B cell (primary cell): ENCODE results near the gene CREBBP. TPM values are rescaled to one million over a fixed set of nuclear protein-coding genes. Genes with fewer than 3 reads are reported as not detected.

Experiments used
- ATAC-seq: fragments of 200-7000 bp; cut with Tn5 transposase; one replicate; pipeline ENCODE4 v1.10.0; 2021; ENCODE audit warnings: low read depth, mild to moderate bottlenecking, moderate number of reproducible peaks, moderate library complexity
- CTCF ChIA-PET: fragments of 350-600 bp; sonication (Branson Sonifier 250); formaldehyde crosslinking; loops from one replicate; lab custom pipeline; 2021; ENCODE audit warnings: antibody characterized with exemption, inconsistent platforms; lab: Charles Lee
- POLR2A ChIA-PET: fragments of 350-600 bp; sonication (Branson Sonifier 250); formaldehyde crosslinking; loops from one replicate; lab custom pipeline; 2021; ENCODE audit warnings: antibody characterized with exemption; lab: Charles Lee
- DNase-seq: peaks from one replicate; pipeline ENCODE4 v3.0.0; 2013
- H2AFZ ChIP-seq: 2 replicates; pipeline ENCODE4 v1.6.1; 2012; ENCODE audit warnings: mild to moderate bottlenecking, low read depth, low read length; ENCODE audit not compliant: insufficient read depth, poor library complexity, severe bottlenecking
- H3K27ac ChIP-seq, 2 donors: 1 replicate in 1 of 2; 2 replicates in 1 of 2; pipeline ENCODE4 v1.5.1; 2012 to 2013; ENCODE audit warnings: low read length in 2 of 2, mild to moderate bottlenecking in 2 of 2, moderate library complexity in 1 of 2
- H3K27me3 ChIP-seq, 4 experiments: fragments of 200-600 bp in 1 of 4; sonication (generic) in 1 of 4; replicated peaks in 1 of 4; 1 replicate in 2 of 4; 2 replicates in 2 of 4; pipeline versions ENCODE4 v1.6.1 to v1.7.0; 2013 to 2016; ENCODE audit warnings: low read length in 3 of 4, mild to moderate bottlenecking in 2 of 4, mixed read lengths in 1 of 4, moderate library complexity in 1 of 4; ENCODE audit not compliant: insufficient read depth in 4 of 4, control insufficient read depth in 3 of 4; ENCODE audit errors: control extremely low read depth in 1 of 4
- H3K36me3 ChIP-seq, 2 experiments: replicated peaks in 1 of 2; 1 replicate in 1 of 2; 2 replicates in 1 of 2; pipeline versions ENCODE4 v1.6.1 to v1.7.1; 2013; ENCODE audit warnings: low read length in 1 of 2; ENCODE audit not compliant: insufficient read depth in 2 of 2, control insufficient read depth in 1 of 2; ENCODE audit errors: control extremely low read depth in 1 of 2, extremely low read depth in 1 of 2
- H3K4me1 ChIP-seq, 2 donors: fragments of 200-600 bp in 1 of 2; sonication (generic) in 1 of 2; 1 replicate in 1 of 2; 2 replicates in 1 of 2; pipeline versions ENCODE4 v1.5.1 to v1.6.1; 2013 to 2017; ENCODE audit warnings: low read length in 2 of 2; ENCODE audit not compliant: control insufficient read depth in 2 of 2, insufficient read depth in 2 of 2
- H3K4me2 ChIP-seq: replicated peaks from 2 replicates; pipeline ENCODE3; 2012; ENCODE audit warnings: mild to moderate bottlenecking, low read depth, low read length; ENCODE audit not compliant: poor library complexity, severe bottlenecking
- H3K4me3 ChIP-seq, 5 experiments: fragments of 200-600 bp in 1 of 5; sonication (generic) in 1 of 5; 1 replicate in 3 of 5; 2 replicates in 2 of 5; pipeline versions ENCODE4 v1.5.1 to v1.7.0; 2011 to 2016; ENCODE audit warnings: low read length in 4 of 5, mild to moderate bottlenecking in 4 of 5, low read depth in 2 of 5, control low read depth in 1 of 5, moderate library complexity in 1 of 5; ENCODE audit not compliant: insufficient read depth in 1 of 5; ENCODE audit errors: control extremely low read depth in 1 of 5, extremely low read depth in 1 of 5
- H3K79me2 ChIP-seq: fragments of 200-600 bp; sonication (generic); one replicate; pipeline ENCODE4 v1.6.0; 2016; ENCODE audit warnings: low read length; ENCODE audit not compliant: control insufficient read depth, insufficient read depth
- H3K9ac ChIP-seq: fragments of 200-600 bp; sonication (generic); 2 replicates; pipeline ENCODE4 v1.6.1; 2017; ENCODE audit warnings: mild to moderate bottlenecking, low read length, moderate library complexity
- H3K9me3 ChIP-seq, 3 donors: one replicate each; pipeline versions ENCODE4 v1.6.1 to v1.7.1; 2013; ENCODE audit warnings: low read length in 2 of 3; ENCODE audit not compliant: control insufficient read depth in 2 of 3, insufficient read depth in 1 of 3; ENCODE audit errors: control extremely low read depth in 1 of 3
- H4K20me1 ChIP-seq: 2 replicates; pipeline ENCODE4 v1.6.0; 2012; ENCODE audit warnings: mild to moderate bottlenecking, low read length; ENCODE audit not compliant: insufficient read depth, control insufficient read depth, poor library complexity, severe bottlenecking
- H3K27ac Mint-ChIP-seq: one replicate; pipeline ENCODE4 v1.8.0; 2021; ENCODE audit warnings: mixed read lengths
- H3K27me3 Mint-ChIP-seq: one replicate; pipeline ENCODE4 v1.8.0; 2021; ENCODE audit warnings: mixed read lengths
- H3K4me1 Mint-ChIP-seq: one replicate; pipeline ENCODE4 v1.8.0; 2021; ENCODE audit warnings: mixed read lengths
- H3K4me3 Mint-ChIP-seq: one replicate; pipeline ENCODE4 v1.8.0; 2021; ENCODE audit warnings: mixed read lengths
- H3K9me3 Mint-ChIP-seq: one replicate; pipeline ENCODE4 v1.8.0; 2022; ENCODE audit warnings: mixed read lengths; ENCODE audit not compliant: insufficient read depth
- EZH2 ChIP-seq: IDR thresholded peaks from 2 replicates; pipeline ENCODE4 v1.6.1; 2012; ENCODE audit warnings: borderline replicate concordance, low read depth, mild to moderate bottlenecking, moderate library complexity, low read length; ENCODE audit not compliant: insufficient read depth, poor library complexity, severe bottlenecking
- WGBS: methylation state at CpG from one replicate; pipeline ENCODE4 v1.1.5; 2013; ENCODE audit warnings: missing lambda C conversion rate; ENCODE audit not compliant: insufficient coverage; 5-methylcytosine and 5-hydroxymethylcytosine counted together
- intact Hi-C: fragments of 100-400 bp; cut with micrococcal nuclease; formaldehyde crosslinking; loops from one replicate; pipeline ENCODE4 v1.10.0; 2022
- polyA plus RNA-seq: library from polyadenylated mRNA; depleted of rRNA; stranded (reverse); fragments of >200 nt; gene quantifications from 2 replicates; pipeline ENCODE4 v1.2.3, GENCODE V29; 2012
- total RNA-seq, 2 donors: library from RNA; stranded (reverse); fragments of 120-200 nt in 1 of 2; gene quantifications; 1 replicate in 1 of 2; 2 replicates in 1 of 2; pipeline versions ENCODE4 v1.2.3 to v1.2.4, GENCODE V29; 2013 to 2022
- TF ChIP-seq, protein P1 (sequence below): fragments of 200-600 bp; IDR thresholded peaks from one replicate; pipeline ENCODE4 v1.8.0; 2022; ENCODE audit warnings: antibody characterized with exemption, mild to moderate bottlenecking

Gene CREBBP
- total and polyA plus RNA-seq, 2 donors (not counting 1 experiment from before 2014, with no cell fraction given), result 27.6 to 206 TPM

- H3K4me1 Mint-ChIP-seq, result peaks cover 8% of the 10 kb centered on the region
- Histone ChIP-seq H3K4me1 (no peaks in the 10 kb centered on the region), H3K9me3 (peaks cover 0 to 7% (median 0%) of the 10 kb centered on the region in 3 donors), H3K4me3 (no peak overlapping the region), H3K4me2 (no peak overlapping the region), H3K79me2 (peaks cover 35% of the 10 kb centered on the region), H2AFZ (no peak overlapping the region), H3K9ac (no peak overlapping the region), H3K36me3 (no peaks in the 10 kb centered on the region), H3K27ac (no peak overlapping the region), H3K27me3 (no peaks in the 10 kb centered on the region), H4K20me1 (no peaks in the 10 kb centered on the region)
- H3K27me3 Mint-ChIP-seq, result no peaks in the 10 kb centered on the region
- no peak for ATAC-seq
- ChIA-PET CTCF (interaction anchor here (1.2 to 2.4 kb wide), 2 partner anchors 9 to 75 kb away, joined by 3 to 6 read pairs; no protein-coding TSS in a partner anchor), POLR2A (no interaction called here)
- no peak overlapping the region for H3K4me3 Mint-ChIP-seq
- H3K9me3 Mint-ChIP-seq, result no peaks in the 10 kb centered on the region
- intact Hi-C loops, result no loop called here
- DNase-seq, result no peak
- no peak for TF ChIP-seq EZH2
- TF ChIP-seq, protein P1, sequence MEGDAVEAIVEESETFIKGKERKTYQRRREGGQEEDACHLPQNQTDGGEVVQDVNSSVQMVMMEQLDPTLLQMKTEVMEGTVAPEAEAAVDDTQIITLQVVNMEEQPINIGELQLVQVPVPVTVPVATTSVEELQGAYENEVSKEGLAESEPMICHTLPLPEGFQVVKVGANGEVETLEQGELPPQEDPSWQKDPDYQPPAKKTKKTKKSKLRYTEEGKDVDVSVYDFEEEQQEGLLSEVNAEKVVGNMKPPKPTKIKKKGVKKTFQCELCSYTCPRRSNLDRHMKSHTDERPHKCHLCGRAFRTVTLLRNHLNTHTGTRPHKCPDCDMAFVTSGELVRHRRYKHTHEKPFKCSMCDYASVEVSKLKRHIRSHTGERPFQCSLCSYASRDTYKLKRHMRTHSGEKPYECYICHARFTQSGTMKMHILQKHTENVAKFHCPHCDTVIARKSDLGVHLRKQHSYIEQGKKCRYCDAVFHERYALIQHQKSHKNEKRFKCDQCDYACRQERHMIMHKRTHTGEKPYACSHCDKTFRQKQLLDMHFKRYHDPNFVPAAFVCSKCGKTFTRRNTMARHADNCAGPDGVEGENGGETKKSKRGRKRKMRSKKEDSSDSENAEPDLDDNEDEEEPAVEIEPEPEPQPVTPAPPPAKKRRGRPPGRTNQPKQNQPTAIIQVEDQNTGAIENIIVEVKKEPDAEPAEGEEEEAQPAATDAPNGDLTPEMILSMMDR, result no peak
- H3K27ac Mint-ChIP-seq, result no peak overlapping the region
- WGBS, result 95% methylated on average over 8 of the region's 13 CpGs
These were observed 183.9 kb downstream of the CREBBP start for GRCh38 chr16:3696425-3697218.
